Common myeloid progenitor, CD34-positive (primary cell): Measurements from ENCODE around the gene ROR2.

Source experiments
- CTCF ChIA-PET: fragments of 350-600 bp; sonication (Branson Sonifier 250); formaldehyde crosslinking; loops from one replicate; lab custom pipeline; 2021; ENCODE audit warnings: antibody characterized with exemption; lab: Charles Lee
- POLR2A ChIA-PET: fragments of 350-600 bp; sonication (Branson Sonifier 250); formaldehyde crosslinking; loops from one replicate; lab custom pipeline; 2021; ENCODE audit warnings: antibody characterized with exemption; lab: Charles Lee
- DNase-seq, 3 donors: peaks; one replicate each; pipeline versions ENCODE4 v3.0.0 to v3.0.0-alpha.2; 2013
- H3K27ac ChIP-seq, 2 experiments: 1 replicate in 1 of 2; 2 replicates in 1 of 2; pipeline ENCODE4 v1.7.0; 2013; ENCODE audit warnings: inconsistent platforms in 2 of 2, low read length in 2 of 2, mild to moderate bottlenecking in 2 of 2, low read depth in 1 of 2, moderate library complexity in 1 of 2; ENCODE audit not compliant: severe bottlenecking in 2 of 2, insufficient read depth in 1 of 2, poor library complexity in 1 of 2
- H3K27me3 ChIP-seq, 5 experiments: replicated peaks in 2 of 5; 1 replicate in 3 of 5; 2 replicates in 2 of 5; pipeline versions ENCODE4 v1.6.1 to v1.7.0; 2013; ENCODE audit warnings: low read length in 4 of 5, mild to moderate bottlenecking in 2 of 5, moderate library complexity in 2 of 5, inconsistent platforms in 1 of 5; ENCODE audit not compliant: insufficient read depth in 5 of 5, control insufficient read depth in 4 of 5
- H3K36me3 ChIP-seq, 4 experiments: 1 replicate in 2 of 4; 2 replicates in 2 of 4; pipeline versions ENCODE4 v1.6.1 to v1.7.0; 2013; ENCODE audit warnings: low read length in 3 of 4, control low read depth in 1 of 4, mild to moderate bottlenecking in 1 of 4; ENCODE audit not compliant: control insufficient read depth in 4 of 4, insufficient read depth in 4 of 4
- H3K4me1 ChIP-seq, 4 experiments: 1 replicate in 3 of 4; 2 replicates in 1 of 4; pipeline versions ENCODE4 v1.6.1 to v1.7.1; 2013; ENCODE audit warnings: low read length in 3 of 4, mild to moderate bottlenecking in 3 of 4, control low read depth in 1 of 4, inconsistent platforms in 1 of 4, moderate library complexity in 1 of 4; ENCODE audit not compliant: control insufficient read depth in 4 of 4, insufficient read depth in 4 of 4; ENCODE audit errors: control extremely low read depth in 1 of 4
- H3K4me3 ChIP-seq, 7 experiments: 1 replicate in 4 of 7; 2 replicates in 3 of 7; pipeline versions ENCODE4 v1.5.1 to v1.7.0; 2013; ENCODE audit warnings: mild to moderate bottlenecking in 7 of 7, low read length in 6 of 7, moderate library complexity in 6 of 7, inconsistent platforms in 2 of 7, low read depth in 2 of 7, control low read depth in 1 of 7; ENCODE audit not compliant: insufficient read depth in 4 of 7, control insufficient read depth in 1 of 7; ENCODE audit errors: extremely low read depth in 1 of 7
- H3K9me3 ChIP-seq, 5 experiments: 1 replicate in 4 of 5; 2 replicates in 1 of 5; pipeline versions ENCODE4 v1.6.1 to v1.7.1; 2013; ENCODE audit warnings: low read length in 4 of 5, mild to moderate bottlenecking in 2 of 5, inconsistent platforms in 1 of 5, low read depth in 1 of 5, moderate library complexity in 1 of 5; ENCODE audit not compliant: control insufficient read depth in 4 of 5, insufficient read depth in 2 of 5; ENCODE audit errors: control extremely low read depth in 1 of 5
- WGBS: methylation state at CpG from one replicate; pipeline ENCODE4 v1.1.5; 2013; ENCODE audit not compliant: insufficient coverage; 5-methylcytosine and 5-hydroxymethylcytosine counted together

ROR2 gene

GRCh38 chr9:91890662-91891061, 59.4 kb downstream of the ROR2 start:
- CTCF ChIA-PET, result no interaction called here
- WGBS, result 90% methylated on average over 2 of the region's 3 CpGs

DNA sequence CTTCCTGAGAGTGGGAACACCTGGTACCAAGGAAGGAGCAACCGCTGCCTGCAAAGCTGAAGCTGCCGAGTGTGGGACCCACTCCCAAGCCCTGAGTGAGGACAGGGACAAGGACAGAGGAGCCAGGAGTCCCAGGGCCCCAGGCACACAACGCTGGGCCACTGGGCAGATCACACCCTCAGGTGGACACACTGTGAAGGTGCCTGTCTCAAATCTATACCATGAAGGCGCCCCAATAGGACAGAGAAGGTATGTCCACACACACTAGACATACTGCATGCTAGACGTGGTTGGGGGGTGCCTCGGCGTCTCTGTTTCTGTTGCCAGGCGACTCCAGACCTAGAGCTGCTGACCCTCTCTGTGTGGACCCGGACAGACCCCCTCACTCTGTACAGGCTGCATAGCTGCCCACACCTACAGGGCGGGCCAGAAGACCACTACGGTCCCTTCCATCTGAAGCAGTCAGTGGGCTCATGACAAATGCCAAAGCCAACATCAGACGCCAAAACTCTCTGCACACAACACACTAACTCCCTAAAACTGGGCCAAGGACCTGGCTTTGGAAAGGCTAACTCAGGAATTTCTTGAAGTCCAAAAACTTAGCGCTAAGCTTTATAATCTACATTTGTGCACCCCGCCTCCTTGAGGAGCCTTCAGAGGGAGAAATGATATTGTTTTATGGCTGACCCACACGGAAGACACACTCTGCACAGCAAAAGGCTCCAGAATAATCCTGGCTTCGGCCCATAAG, 60.7 kb downstream of the ROR2 start:
- ChIA-PET CTCF (no interaction called here), POLR2A (no interaction called here)
- no peaks in the 10 kb centered on the region for H3K36me3 ChIP-seq

More at GRCh38 chr9:91890662-91891061, 59.4 kb downstream of the ROR2 start:
- POLR2A ChIA-PET, result no interaction called here
- DNase-seq, result no peak
- no peaks in the 10 kb centered on the region for H3K36me3 ChIP-seq
- no peaks in the 10 kb centered on the region for H3K9me3 ChIP-seq
- H3K4me3 ChIP-seq, result no peak overlapping the region
- H3K4me1 ChIP-seq, result no peaks in the 10 kb centered on the region
- H3K27me3 ChIP-seq, result peaks cover 0 to 21% (median 0%) of the 10 kb centered on the region in 5 experiments
- H3K27ac ChIP-seq, result no peak overlapping the region

DNA sequence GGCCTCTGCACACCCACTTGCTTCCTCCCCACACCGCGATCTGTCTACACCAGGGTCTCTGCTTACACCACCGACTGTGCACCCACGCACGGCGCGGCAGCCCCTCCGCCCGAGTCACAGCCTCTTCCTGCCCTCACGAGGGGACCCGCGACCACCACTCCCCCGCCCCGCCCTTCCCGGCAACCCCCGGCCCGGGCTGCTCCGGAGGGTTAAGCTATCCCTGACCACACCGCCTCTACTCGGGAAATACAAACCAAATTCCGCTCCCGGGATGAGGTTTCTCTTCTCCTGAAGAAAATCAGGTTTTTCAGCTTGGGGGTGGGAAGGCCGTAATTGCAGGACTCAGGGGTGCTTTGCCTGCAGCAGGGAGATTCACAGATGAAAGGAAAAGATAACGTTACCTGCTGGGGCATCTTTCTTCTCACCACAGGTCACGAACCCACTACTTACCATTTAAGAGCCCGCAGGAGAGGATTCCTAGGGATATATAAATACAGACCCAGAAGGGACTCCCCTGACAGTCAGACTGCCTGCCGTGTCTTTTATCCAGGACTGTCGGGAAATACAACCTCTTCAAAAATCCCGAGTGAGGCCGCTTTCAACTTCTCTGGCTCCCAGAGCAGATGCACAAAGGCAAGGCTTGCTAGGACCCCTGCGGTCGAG, 63.5 kb downstream of the ROR2 start:
- no peak for DNase-seq
- no peaks in the 10 kb centered on the region for H3K36me3 ChIP-seq
- POLR2A ChIA-PET, result no interaction called here
- peaks cover 0 to 21% (median 0%) of the 10 kb centered on the region in 5 experiments for H3K27me3 ChIP-seq
- WGBS, result 67% methylated on average over 29 of the region's 32 CpGs
- no peaks in the 10 kb centered on the region for H3K9me3 ChIP-seq
- H3K4me1 ChIP-seq, result no peaks in the 10 kb centered on the region
- CTCF ChIA-PET, result no interaction called here
- H3K4me3 ChIP-seq, result no peak overlapping the region
- H3K27ac ChIP-seq, result no peak overlapping the region

More for the DNA sequence above, 60.7 kb downstream of the ROR2 start:
- Histone ChIP-seq H3K4me1 (no peaks in the 10 kb centered on the region), H3K27ac (no peak overlapping the region), H3K27me3 (peaks cover 0 to 21% (median 0%) of the 10 kb centered on the region in 5 experiments), H3K9me3 (no peaks in the 10 kb centered on the region), H3K4me3 (no peak overlapping the region)
- WGBS, result 98% methylated on average over 15 of the region's 16 CpGs
- no peak for DNase-seq

GRCh38 chr9:91885746-91886413, 64.1 kb downstream of the ROR2 start:
- no peaks in the 10 kb centered on the region for H3K4me1 ChIP-seq
- POLR2A ChIA-PET, result no interaction called here
- 85% methylated on average over 19 of the region's 22 CpGs for WGBS

DNA sequence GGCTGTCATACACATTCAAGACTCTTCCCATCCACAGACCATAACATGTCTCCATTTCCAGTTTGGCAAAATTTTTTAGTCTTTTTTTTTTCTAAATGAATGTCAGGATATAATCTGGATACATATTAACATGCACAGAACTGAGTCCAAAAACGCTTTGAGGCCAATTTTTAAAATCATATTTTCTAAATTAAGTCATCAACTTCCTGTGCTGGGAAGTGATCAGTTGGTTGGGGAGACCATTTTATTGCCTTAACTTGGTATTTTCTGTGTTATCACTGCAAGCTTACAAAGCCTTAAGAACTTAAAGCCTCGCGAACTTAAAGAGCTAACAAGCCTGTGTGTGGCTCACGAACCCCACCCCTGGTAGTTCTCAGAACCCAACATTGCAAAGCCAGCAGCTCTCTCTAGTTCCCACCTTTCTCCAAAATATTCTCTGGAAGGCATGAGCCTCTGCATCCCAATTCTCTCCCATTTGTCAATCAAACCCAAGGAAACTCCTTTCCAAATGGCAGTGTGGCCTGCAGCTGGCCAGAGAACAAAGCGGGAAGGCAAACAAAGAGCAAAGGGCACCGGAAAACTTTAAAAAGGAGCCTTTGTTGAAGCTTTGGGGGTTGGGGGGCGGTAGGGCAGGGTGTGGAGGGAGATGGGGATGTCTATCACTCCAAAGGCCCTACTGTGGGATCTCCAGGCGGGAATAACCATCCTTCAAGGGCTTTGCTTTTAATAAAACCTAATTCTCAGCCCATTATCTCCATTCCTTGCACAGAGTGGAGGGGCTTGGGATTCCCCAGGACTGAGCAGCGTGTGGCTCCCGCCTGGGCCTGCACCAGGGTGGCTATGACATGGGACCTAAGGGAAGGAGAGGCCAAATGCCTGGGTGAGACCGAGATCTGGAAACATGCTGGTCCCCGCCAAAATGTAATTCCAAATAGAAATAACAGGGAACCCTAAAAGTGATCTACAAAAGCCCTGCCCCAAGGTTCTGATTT, 65.0 kb downstream of the ROR2 start:
- DNase-seq, result no peak
- ChIA-PET CTCF (no interaction called here), POLR2A (no interaction called here)
- H3K4me1 ChIP-seq, result no peaks in the 10 kb centered on the region
- no peaks in the 10 kb centered on the region for H3K9me3 ChIP-seq
- no peak overlapping the region for H3K4me3 ChIP-seq
- no peaks in the 10 kb centered on the region for H3K36me3 ChIP-seq
- 98% methylated on average over 8 of the region's 12 CpGs for WGBS
- no peak overlapping the region for H3K27ac ChIP-seq
- H3K27me3 ChIP-seq, result peaks cover 0 to 21% (median 2%) of the 10 kb centered on the region in 5 experiments

More at GRCh38 chr9:91885746-91886413, 64.1 kb downstream of the ROR2 start:
- Histone ChIP-seq H3K27me3 (peaks cover 0 to 21% (median 0%) of the 10 kb centered on the region in 5 experiments), H3K4me3 (no peak overlapping the region), H3K36me3 (no peaks in the 10 kb centered on the region), H3K9me3 (no peaks in the 10 kb centered on the region), H3K27ac (no peak overlapping the region)
- no peak for DNase-seq
- CTCF ChIA-PET, result no interaction called here

DNA sequence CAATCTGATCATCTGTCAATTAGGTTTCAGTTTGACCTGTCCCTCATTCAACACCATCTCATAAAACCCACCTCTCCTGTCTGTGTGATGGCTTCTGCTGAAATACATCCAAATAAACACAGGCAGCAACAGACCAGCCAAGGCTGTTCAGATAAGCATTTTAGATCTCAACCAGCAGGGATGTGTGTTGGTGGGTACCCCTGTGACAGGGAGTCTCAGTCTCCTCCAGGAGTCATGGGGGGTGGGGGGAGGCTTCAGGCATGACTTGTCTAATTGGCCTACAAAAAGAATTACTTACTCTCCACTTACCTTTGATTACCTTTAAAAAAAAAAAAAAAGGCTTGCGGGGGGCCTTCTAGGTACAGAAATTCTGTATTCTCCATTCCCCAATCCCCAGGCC, 65.9 kb downstream of the ROR2 start:
- ChIA-PET POLR2A (no interaction called here), CTCF (no interaction called here)
- Histone ChIP-seq H3K4me3 (no peak overlapping the region), H3K36me3 (no peaks in the 10 kb centered on the region), H3K9me3 (no peaks in the 10 kb centered on the region), H3K27me3 (peaks cover 0 to 20% (median 2%) of the 10 kb centered on the region in 5 experiments), H3K27ac (no peak overlapping the region), H3K4me1 (no peaks in the 10 kb centered on the region)
- DNase-seq, result no peak
- WGBS, result no CpG with 5 or more reads among the region's 1 CpG
